OCI-LY3 (cell line): ENCODE data around the gene AKAP1.

Source experiments
- CTCF ChIP-seq: fragments of 200-600, 300-600 bp; sonication (generic); IDR thresholded peaks from 2 replicates; pipeline ENCODE4 v1.5.1; 2014; ENCODE audit warnings: antibody characterized with exemption, low read length, low read depth
- EZH2phosphoT487 ChIP-seq: fragments of 200-600 bp; shearing (Covaris generic); IDR thresholded peaks from 2 replicates; pipeline ENCODE4 v1.6.1; 2018; ENCODE audit warnings: antibody characterized with exemption, mixed run types, low read depth

- TF ChIP-seq CTCF (no peak), EZH2phosphoT487 (no peak)
Measured at GRCh38 chr17:57138956-57139576, 54.0 kb downstream of the AKAP1 start.
